PC-9 (cell line): ENCODE data around the gene TRIM24.

Source experiments
- EZH2 ChIP-seq: fragments of 200-600 bp; sonication (generic); IDR thresholded peaks from 2 replicates; pipeline ENCODE4 v1.8.0; 2017; ENCODE audit warnings: antibody characterized with exemption, low read depth
- TF ChIP-seq, protein P1 (sequence below): fragments of 200-600 bp; sonication (generic); conservative IDR thresholded peaks from 2 replicates; pipeline ENCODE4 v1.6.1; 2017; ENCODE audit warnings: mixed run types, antibody characterized with exemption, mild to moderate bottlenecking, moderate library complexity

DNA sequence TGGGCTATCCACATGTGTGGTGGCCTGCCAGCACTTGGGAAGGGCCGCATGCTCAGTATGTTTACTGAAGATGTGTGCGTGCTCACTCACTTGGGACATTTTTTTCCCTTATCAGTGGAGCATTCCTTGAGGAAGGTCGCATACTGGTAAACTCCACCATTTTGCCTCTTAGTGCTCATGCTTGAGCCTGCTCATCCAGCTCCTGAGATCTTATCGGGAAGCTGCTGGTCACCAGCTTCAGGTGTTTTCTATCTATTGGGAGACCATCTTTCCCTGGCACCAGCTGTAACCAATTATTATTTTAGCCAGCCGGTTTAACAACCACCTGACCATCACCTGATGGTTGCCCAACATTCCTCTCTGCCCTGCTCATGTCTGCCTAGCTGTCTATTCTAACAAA, 35.0 kb upstream of the TRIM24 start:
- TF ChIP-seq, protein P1, sequence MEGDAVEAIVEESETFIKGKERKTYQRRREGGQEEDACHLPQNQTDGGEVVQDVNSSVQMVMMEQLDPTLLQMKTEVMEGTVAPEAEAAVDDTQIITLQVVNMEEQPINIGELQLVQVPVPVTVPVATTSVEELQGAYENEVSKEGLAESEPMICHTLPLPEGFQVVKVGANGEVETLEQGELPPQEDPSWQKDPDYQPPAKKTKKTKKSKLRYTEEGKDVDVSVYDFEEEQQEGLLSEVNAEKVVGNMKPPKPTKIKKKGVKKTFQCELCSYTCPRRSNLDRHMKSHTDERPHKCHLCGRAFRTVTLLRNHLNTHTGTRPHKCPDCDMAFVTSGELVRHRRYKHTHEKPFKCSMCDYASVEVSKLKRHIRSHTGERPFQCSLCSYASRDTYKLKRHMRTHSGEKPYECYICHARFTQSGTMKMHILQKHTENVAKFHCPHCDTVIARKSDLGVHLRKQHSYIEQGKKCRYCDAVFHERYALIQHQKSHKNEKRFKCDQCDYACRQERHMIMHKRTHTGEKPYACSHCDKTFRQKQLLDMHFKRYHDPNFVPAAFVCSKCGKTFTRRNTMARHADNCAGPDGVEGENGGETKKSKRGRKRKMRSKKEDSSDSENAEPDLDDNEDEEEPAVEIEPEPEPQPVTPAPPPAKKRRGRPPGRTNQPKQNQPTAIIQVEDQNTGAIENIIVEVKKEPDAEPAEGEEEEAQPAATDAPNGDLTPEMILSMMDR = no peak
- TF ChIP-seq EZH2 = no peak
